A549 treated with dexamethasone at 1 μM for 4 hours (cell line): ENCODE measurements around the gene CCT8L2. TPM values are rescaled to one million over a fixed set of nuclear protein-coding genes. Genes with fewer than 3 reads are reported as not detected.

Source experiments
- total RNA-seq: library from RNA; stranded (reverse); fragments of 200-300 nt; extraction: Qiagen RNA extraction; gene quantifications from 5 replicates; pipeline ENCODE4 v1.2.3, GENCODE V29; 2022

CCT8L2 gene
- total RNA-seq, result not detected in 5 replicates

GRCh38 chr22:16592710-16593109 lies at the start of gene CCT8L2:
TSS of gene CCT8L2 (minus strand) at chr22:16592810. CDS start at chr22:16592550, 260 bp downstream.

Other genes with a start within 250 kb of the CCT8L2 start
- not detected in 5 replicates for gene XKR3, start 232.6 kb upstream of the CCT8L2 start, total RNA-seq